ENCODE measurements around the gene OR2A7.
"Not testable (repeated sequence)": the region's sequence is repeated elsewhere in the genome, so short reads cannot be mapped to it uniquely, and the experiment has no call there.

The OR2A7 gene

GRCh38 chr7:144247674-144248330 lies 16.8 kb downstream of the OR2A7 start:
- DNase-seq, result not testable (repeated sequence)

GRCh38 chr7:144246967-144247366 lies 17.6 kb downstream of the OR2A7 start:
- not testable (repeated sequence) for DNase-seq

GRCh38 chr7:144245372-144245771 lies 19.2 kb downstream of the OR2A7 start:
- DNase-seq, result not testable (repeated sequence)

- not testable (repeated sequence) for DNase-seq
Measured at GRCh38 chr7:144239365-144239764, 25.2 kb downstream of the OR2A7 start, which contains the start of gene OR2A42. Gene OR2A42, minus strand, starts transcription at chr7:144239605. Its CDS starts 6,762 bp downstream, at chr7:144232843.

DNA sequence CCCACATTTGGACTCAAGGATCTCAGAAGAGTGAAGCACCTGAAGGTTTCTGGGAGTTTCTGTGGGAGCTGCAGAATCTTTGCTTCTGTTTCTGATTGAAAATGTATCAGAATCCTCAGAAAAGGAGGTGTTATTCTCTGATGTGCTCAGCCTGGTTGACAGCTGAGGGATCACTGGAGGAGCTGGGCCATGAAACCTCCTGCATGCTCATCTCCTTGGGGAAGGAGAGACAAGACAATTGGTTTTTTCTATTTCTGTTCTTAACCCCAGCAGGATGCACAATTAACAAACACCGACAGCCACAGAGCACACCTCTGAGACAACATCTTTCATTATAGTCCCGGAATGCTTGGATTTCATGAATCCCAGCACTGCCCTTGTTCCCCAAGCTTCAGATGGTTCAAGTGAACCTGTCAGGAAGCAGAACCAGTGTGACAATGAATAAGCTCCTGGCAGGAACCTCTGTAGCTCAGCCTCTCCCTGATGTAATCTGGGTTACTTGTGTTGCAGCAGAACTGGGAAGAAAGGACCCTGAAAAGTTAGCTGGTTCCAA lies 26.0 kb downstream of the OR2A7 start:
- DNase-seq, result not testable (repeated sequence)

- DNase-seq, result not testable (repeated sequence)
Measured at GRCh38 chr7:144233039-144233438, 31.6 kb downstream of the OR2A7 start.

- not testable (repeated sequence) for DNase-seq
Measured at GRCh38 chr7:144231027-144231426, 33.6 kb downstream of the OR2A7 start.

DNA sequence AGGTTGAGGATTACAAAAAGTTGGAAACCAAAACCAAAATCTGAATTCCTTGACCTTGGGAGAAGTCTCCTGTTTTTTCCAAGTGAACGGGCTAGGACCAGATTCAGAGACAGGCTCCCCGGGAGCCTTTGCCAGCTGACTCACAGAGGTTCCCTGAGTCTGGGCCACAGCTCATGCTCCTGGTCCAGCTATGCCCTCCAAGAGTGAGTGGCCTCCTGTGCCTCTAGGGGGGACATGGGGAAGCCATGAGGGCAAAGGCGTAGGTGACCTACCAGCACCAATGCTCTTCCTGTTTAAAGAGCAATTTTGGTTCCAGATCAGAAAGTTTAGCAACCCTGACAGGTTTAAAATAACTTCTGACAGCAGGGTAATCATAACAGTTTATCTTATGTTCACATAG lies 35.8 kb downstream of the OR2A7 start:
- not testable (repeated sequence) for DNase-seq

DNA sequence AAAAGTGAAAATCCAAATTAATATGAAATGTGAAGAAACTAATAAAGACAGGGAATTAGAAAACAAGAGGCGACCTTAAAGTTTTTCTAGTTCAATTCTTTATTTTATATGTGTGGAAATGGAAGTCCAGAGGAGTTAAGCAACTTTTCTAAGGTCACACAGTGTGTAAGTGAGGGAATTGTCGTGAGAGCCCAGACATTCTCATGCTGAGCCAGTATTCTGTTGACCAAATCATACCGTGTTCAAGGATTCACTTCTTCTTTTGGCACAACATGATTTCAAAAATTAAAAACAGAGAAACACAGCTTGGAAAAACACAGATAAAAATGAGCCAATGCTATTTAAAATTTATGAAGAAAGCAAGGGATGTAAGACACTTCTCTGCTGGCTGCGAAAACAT lies 37.7 kb downstream of the OR2A7 start:
- DNase-seq, result not testable (repeated sequence)

DNA sequence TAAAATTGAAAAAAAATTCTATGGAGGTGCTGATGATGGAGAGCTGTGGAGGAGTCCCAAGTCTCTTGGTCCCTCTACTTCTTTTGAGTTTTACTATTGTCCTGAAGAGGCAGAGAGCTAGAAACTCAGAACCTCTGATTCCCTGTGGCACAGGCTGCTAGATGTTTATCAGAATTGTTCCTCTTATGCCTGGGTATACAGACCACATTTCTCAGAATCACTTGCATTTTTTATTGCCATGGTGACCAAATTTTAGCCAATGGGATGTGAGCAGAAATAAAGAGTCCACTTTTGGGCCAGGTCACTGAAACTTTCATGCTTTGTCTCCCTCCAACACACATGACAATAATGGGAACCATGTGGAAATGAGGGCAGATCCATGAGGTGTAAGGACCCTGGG lies 40.9 kb downstream of the OR2A7 start:
- DNase-seq, result not testable (repeated sequence)

GRCh38 chr7:144220531-144220930 lies 44.1 kb downstream of the OR2A7 start:
- DNase-seq, result not testable (repeated sequence)

DNA sequence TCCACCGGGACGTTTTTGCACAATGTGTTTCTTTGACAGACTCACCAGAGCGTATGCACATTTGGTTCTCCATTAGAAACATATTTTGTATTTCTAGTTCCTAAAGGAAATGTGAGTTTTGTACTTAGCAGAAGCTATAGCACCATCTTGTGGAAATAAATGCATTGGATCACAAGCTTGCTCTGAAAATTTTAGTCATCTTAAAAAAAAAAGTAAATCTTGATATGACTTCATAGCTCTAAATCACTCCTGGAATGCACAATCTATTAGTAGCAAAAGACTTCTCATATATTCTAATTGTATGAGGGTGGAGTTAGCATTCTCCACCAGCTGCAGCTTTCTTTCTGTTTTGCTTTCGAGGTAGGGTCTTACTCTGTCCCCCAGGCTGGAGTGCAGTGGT lies 45.4 kb downstream of the OR2A7 start:
- not testable (repeated sequence) for DNase-seq

DNA sequence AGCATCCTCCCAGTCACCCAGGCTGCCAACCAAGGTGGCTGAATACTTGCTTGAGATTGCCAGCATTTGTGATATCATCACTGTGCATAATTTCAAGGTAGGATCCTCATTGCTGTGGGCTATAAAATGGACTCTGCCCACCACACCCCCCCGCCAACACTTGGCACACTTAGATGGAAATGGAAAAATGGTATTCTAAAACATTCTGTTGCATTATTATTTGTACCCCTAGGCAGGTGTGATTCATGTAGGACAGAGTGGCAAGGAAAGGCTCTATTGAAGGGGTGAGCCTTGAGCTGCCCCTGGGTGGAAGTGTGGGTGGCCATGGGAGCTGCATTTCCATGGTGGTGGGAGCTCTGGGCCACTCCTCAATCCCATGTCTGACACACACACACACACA lies 46.0 kb downstream of the OR2A7 start:
- DNase-seq, result not testable (repeated sequence)

GRCh38 chr7:144217200-144217599 lies 47.4 kb downstream of the OR2A7 start:
- not testable (repeated sequence) for DNase-seq
